Peyer's patch (tissue), 4 donors: Measurements from ENCODE around the gene CFAP119.

Source experiments
- POLR2A ChIP-seq, 2 donors: fragments of 450-650 bp; IDR thresholded peaks; one replicate each; pipeline ENCODE4 v1.5.1; 2017; ENCODE audit warnings: antibody characterized with exemption in 2 of 2, mild to moderate bottlenecking in 2 of 2, moderate library complexity in 2 of 2
- TF ChIP-seq, protein P1 (sequence below), 6 experiments: fragments of 450-650 bp in 4 of 6; fragments of 200-600 bp in 2 of 6; sonication (generic) in 1 of 6; IDR thresholded peaks; one replicate each; pipeline ENCODE4 v1.5.1; 2017 to 2019; ENCODE audit warnings: antibody characterized with exemption in 6 of 6, mild to moderate bottlenecking in 3 of 6, moderate library complexity in 1 of 6

- TF ChIP-seq, protein P1, sequence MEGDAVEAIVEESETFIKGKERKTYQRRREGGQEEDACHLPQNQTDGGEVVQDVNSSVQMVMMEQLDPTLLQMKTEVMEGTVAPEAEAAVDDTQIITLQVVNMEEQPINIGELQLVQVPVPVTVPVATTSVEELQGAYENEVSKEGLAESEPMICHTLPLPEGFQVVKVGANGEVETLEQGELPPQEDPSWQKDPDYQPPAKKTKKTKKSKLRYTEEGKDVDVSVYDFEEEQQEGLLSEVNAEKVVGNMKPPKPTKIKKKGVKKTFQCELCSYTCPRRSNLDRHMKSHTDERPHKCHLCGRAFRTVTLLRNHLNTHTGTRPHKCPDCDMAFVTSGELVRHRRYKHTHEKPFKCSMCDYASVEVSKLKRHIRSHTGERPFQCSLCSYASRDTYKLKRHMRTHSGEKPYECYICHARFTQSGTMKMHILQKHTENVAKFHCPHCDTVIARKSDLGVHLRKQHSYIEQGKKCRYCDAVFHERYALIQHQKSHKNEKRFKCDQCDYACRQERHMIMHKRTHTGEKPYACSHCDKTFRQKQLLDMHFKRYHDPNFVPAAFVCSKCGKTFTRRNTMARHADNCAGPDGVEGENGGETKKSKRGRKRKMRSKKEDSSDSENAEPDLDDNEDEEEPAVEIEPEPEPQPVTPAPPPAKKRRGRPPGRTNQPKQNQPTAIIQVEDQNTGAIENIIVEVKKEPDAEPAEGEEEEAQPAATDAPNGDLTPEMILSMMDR (IDR thresholded peaks at IDR 0.05): no peak
- TF ChIP-seq POLR2A (IDR thresholded peaks at IDR 0.05): no peak
Measured at GRCh38 chr16:30750876-30751465, 10.9 kb downstream of the CFAP119 start.
